Measurements from ENCODE around the gene SRD5A3.
A peak's percentile ranks its signal among the peaks of the same experiment; 100 is the strongest.
"Not testable (repeated sequence)": the region's sequence is repeated elsewhere in the genome, so short reads cannot be mapped to it uniquely, and the experiment has no call there.

Gene SRD5A3

GRCh38 chr4:55354648-55355047 is 8.6 kb downstream of the SRD5A3 start:
- TF ChIP-seq CTCF (IDR thresholded peaks at IDR 0.05; ENCODE audit: insufficient read depth, low read depth, low read length, missing control alignments), result no peak
- no peak for DNase-seq (ENCODE audit: low read depth)
- no peak overlapping the region for H3K4me3 ChIP-seq (ENCODE audit: low read length)

DNA sequence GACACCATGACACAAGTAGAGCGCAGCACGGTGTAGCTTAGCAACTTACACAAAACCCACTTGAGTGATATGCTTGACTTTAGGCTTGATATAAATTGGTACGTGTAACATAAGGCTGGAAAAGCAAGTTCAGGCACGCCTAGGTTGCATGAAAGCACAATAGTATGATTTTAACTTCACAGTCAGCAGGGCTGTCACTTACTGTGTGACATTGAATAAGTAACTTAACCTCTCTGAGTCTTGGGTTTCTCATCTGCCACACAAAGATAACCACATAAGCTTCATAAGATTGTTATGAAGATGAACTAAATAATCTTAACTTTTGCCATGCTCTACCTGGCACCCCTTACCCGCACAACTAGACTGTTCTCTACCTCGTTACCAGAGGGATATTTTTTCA is 9.5 kb downstream of the SRD5A3 start:
- no peak for TF ChIP-seq CTCF (IDR thresholded peaks at IDR 0.05; ENCODE audit: insufficient read depth, low read depth, low read length, missing control alignments)
- peak; percentile 79 for DNase-seq (ENCODE audit: low read depth)
- no peak overlapping the region for H3K4me3 ChIP-seq (ENCODE audit: low read length)

DNA sequence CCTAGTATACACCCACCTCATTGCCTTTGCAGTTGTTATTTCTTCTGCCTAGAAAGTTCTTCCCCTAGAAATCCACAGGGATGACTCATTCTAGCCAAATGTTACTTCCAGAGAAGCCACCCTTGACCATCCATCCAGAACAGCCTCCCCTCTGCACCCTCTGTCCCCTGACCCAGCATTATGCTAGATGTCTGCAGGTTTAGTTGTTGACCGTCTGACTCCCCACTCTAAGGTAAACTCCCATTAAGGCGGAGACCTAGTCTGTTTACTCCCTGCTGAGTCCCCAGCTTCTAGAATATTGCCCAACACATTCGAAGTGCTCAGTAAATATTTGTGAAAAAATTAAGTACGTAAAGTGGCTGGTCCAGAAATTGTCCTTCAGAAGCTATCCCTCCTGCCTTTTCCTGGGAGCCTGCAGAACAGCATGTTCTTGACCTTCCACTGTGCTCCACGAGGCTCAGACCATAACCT is 11.0 kb downstream of the SRD5A3 start:
- no peak for TF ChIP-seq CTCF (IDR thresholded peaks at IDR 0.05; ENCODE audit: insufficient read depth, low read depth, low read length, missing control alignments)
- peak; percentile 56 for DNase-seq (ENCODE audit: low read depth)
- H3K4me3 ChIP-seq (ENCODE audit: low read length), result no peak overlapping the region

DNA sequence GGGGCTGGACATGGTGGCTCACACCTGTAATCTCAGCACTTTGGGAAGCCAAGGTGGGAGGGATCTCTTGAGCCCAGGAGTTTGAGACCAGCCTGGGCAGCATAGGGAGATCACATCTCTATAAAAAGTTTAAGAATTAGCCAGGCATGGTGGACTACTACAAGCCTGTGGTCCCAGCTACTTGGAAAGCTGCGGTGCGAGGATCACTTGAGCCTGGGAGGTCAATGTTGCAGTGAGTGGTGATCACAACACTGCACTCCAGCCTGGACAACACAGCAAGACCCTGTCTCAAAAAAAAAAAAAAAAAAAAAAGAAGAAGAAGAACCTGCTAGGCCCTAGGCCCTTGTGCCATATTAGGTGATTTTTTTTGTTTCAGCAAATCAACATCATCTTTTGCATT is 12.2 kb downstream of the SRD5A3 start:
- no peak for TF ChIP-seq CTCF (IDR thresholded peaks at IDR 0.05; ENCODE audit: insufficient read depth, low read depth, low read length, missing control alignments)
- no peak for DNase-seq (ENCODE audit: low read depth)
- no peak overlapping the region for H3K4me3 ChIP-seq (ENCODE audit: low read length)

- peak; percentile 92 for DNase-seq (ENCODE audit: low read depth)
These were observed 12.6 kb downstream of the SRD5A3 start for GRCh38 chr4:55358668-55359067.

DNA sequence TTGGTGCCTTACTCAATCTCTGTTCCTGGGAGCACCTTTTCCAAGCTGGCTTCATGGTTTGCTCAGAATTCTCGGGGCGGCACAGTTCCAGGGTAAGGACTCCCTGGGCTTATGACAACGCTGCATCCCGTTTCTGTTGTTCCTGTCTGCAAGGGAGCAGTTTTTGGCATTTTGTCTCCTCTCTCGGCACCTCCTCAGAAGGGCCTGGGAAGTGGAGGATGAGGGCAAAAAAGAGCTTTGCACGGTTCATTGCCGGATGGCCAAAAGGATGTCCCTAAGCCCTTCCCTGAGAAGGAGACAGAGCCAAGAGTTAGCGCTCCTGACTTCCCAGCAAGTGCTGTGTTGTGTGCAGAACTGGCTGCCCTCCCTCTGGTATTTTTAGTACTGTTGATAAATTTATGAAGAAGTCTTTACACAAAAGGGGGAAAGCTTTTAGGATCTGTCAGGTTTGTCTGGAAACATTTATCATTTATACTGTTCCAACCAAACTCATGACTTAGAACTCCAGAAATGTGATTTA is 13.4 kb downstream of the SRD5A3 start:
- H3K4me3 ChIP-seq (ENCODE audit: low read length), result no peak overlapping the region
- no peak for DNase-seq (ENCODE audit: low read depth)
- TF ChIP-seq CTCF (IDR thresholded peaks at IDR 0.05; ENCODE audit: insufficient read depth, low read depth, low read length, missing control alignments), result no peak

More at GRCh38 chr4:55358668-55359067, 12.6 kb downstream of the SRD5A3 start:
- no peak overlapping the region for H3K4me3 ChIP-seq (ENCODE audit: low read length)
- TF ChIP-seq CTCF (IDR thresholded peaks at IDR 0.05; ENCODE audit: insufficient read depth, low read depth, low read length, missing control alignments), result no peak

DNA sequence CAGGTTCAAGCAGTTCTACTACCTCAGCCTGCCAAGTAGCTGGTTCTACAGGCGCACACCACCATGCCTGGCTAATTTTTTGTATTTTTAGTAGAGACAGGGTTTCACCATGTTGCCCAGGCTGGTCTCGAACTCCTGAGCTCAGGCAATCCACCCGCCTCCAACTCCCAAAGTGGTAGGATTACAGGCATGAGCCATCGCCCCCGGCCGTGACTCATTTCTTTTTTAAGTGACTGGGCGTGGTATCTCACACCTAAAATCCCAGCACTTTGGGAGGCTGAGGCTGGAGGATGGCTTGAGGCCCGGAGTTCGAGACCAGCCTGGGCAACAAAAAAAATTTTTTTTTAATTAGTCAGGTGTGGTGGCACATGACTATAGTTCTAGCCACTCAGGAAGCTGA is 16.9 kb downstream of the SRD5A3 start:
- peak; percentile 49 for DNase-seq (ENCODE audit: low read depth)
- not testable (repeated sequence) for H3K4me3 ChIP-seq (ENCODE audit: low read length)

Data from epithelial cell of esophagus (primary cell).